ENCODE data around the gene CP.
A peak's percentile ranks its signal among the peaks of the same experiment; 100 is the strongest.

Gene CP

GRCh38 chr3:149221783-149222517, at the start of gene CP:
Gene CP, minus strand, starts transcription at chr3:149221829. Its CDS starts 37 bp downstream, at chr3:149221792.
- TF ChIP-seq CTCF (IDR thresholded peaks at IDR 0.05; ENCODE audit: insufficient read depth, low read length, poor library complexity, severe bottlenecking) = no peak
- H3K36me3 ChIP-seq (ENCODE audit: control insufficient read depth, insufficient read depth, low read length) = no peaks in the 10 kb centered on the region

GRCh38 chr3:149270180-149270579, 48.6 kb upstream of the CP start:
- no peak for TF ChIP-seq CTCF (IDR thresholded peaks at IDR 0.05; ENCODE audit: insufficient read depth, low read length, poor library complexity, severe bottlenecking)
- no peak overlapping the region for H3K4me3 ChIP-seq (replicated peaks; ENCODE audit: low read depth, low read length)
- H3K36me3 ChIP-seq (ENCODE audit: control insufficient read depth, insufficient read depth, low read length) = no peaks in the 10 kb centered on the region
- no peak for DNase-seq (ENCODE audit: extremely low read depth, insufficient read length)
- H3K27me3 ChIP-seq (replicated peaks; ENCODE audit: control insufficient read depth, insufficient read depth, low read length) = no peaks in the 10 kb centered on the region

More at GRCh38 chr3:149221783-149222517, at the start of gene CP:
- no peak for DNase-seq (ENCODE audit: extremely low read depth, insufficient read length)
- Histone ChIP-seq H3K4me3 (replicated peaks; ENCODE audit: low read depth, low read length) (no peak within 1 kb of the TSS), H3K27me3 (replicated peaks; ENCODE audit: control insufficient read depth, insufficient read depth, low read length) (no peaks in the 10 kb centered on the region)

- H3K27me3 ChIP-seq (replicated peaks; ENCODE audit: control insufficient read depth, insufficient read depth, low read length) = no peaks in the 10 kb centered on the region
- H3K4me3 ChIP-seq (replicated peaks; ENCODE audit: low read depth, low read length) = no peak overlapping the region
- TF ChIP-seq CTCF (IDR thresholded peaks at IDR 0.05; ENCODE audit: insufficient read depth, low read length, poor library complexity, severe bottlenecking) = no peak
- H3K36me3 ChIP-seq (ENCODE audit: control insufficient read depth, insufficient read depth, low read length) = no peaks in the 10 kb centered on the region
- no peak for DNase-seq (ENCODE audit: extremely low read depth, insufficient read length)
These were observed 48.1 kb upstream of the CP start for GRCh38 chr3:149269687-149270086.

GRCh38 chr3:149267565-149267964, 45.9 kb upstream of the CP start:
- no peak for TF ChIP-seq CTCF (IDR thresholded peaks at IDR 0.05; ENCODE audit: insufficient read depth, low read length, poor library complexity, severe bottlenecking)
- H3K4me3 ChIP-seq (replicated peaks; ENCODE audit: low read depth, low read length) = no peak overlapping the region
- peak; percentile 30 for DNase-seq (ENCODE audit: extremely low read depth, insufficient read length)
- H3K36me3 ChIP-seq (ENCODE audit: control insufficient read depth, insufficient read depth, low read length) = no peaks in the 10 kb centered on the region
- H3K27me3 ChIP-seq (replicated peaks; ENCODE audit: control insufficient read depth, insufficient read depth, low read length) = no peaks in the 10 kb centered on the region

- Histone ChIP-seq H3K27me3 (replicated peaks; ENCODE audit: control insufficient read depth, insufficient read depth, low read length) (no peaks in the 10 kb centered on the region), H3K36me3 (ENCODE audit: control insufficient read depth, insufficient read depth, low read length) (no peaks in the 10 kb centered on the region), H3K4me3 (replicated peaks; ENCODE audit: low read depth, low read length) (no peak overlapping the region)
- no peak for TF ChIP-seq CTCF (IDR thresholded peaks at IDR 0.05; ENCODE audit: insufficient read depth, low read length, poor library complexity, severe bottlenecking)
- DNase-seq (ENCODE audit: extremely low read depth, insufficient read length) = no peak
These were observed 45.1 kb upstream of the CP start for GRCh38 chr3:149266736-149267135.

Measured in GM06990 (cell line).